ENCODE results near the gene PTTG2.

Gene PTTG2

DNA sequence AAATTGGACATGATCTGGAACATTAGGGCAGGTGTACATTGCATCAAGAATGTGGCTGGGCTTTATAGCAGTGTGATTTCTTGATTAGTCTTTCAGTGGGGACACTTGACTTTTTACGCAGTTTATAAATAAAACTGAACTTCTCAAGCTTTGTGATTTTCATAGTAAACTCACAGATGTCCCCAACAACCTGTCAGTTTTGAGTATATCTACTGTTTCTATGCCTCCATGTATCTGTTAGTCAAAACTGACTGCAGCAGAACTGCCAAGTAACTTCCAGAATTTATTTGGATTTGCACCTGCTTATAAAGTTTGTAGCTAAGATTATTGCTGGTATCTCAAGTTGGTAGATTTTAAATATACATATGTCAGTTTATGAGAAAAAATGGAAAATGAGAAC, 20.0 kb downstream of the PTTG2 start:
- TF ChIP-seq, protein P1, sequence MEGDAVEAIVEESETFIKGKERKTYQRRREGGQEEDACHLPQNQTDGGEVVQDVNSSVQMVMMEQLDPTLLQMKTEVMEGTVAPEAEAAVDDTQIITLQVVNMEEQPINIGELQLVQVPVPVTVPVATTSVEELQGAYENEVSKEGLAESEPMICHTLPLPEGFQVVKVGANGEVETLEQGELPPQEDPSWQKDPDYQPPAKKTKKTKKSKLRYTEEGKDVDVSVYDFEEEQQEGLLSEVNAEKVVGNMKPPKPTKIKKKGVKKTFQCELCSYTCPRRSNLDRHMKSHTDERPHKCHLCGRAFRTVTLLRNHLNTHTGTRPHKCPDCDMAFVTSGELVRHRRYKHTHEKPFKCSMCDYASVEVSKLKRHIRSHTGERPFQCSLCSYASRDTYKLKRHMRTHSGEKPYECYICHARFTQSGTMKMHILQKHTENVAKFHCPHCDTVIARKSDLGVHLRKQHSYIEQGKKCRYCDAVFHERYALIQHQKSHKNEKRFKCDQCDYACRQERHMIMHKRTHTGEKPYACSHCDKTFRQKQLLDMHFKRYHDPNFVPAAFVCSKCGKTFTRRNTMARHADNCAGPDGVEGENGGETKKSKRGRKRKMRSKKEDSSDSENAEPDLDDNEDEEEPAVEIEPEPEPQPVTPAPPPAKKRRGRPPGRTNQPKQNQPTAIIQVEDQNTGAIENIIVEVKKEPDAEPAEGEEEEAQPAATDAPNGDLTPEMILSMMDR (conservative IDR thresholded peaks at IDR 0.05): no peak
- no peak for TF ChIP-seq ZFX (IDR thresholded peaks at IDR 0.05)
- H3K27ac ChIP-seq: no peak overlapping the region; the same call in 1 of the 2 replicates

DNA sequence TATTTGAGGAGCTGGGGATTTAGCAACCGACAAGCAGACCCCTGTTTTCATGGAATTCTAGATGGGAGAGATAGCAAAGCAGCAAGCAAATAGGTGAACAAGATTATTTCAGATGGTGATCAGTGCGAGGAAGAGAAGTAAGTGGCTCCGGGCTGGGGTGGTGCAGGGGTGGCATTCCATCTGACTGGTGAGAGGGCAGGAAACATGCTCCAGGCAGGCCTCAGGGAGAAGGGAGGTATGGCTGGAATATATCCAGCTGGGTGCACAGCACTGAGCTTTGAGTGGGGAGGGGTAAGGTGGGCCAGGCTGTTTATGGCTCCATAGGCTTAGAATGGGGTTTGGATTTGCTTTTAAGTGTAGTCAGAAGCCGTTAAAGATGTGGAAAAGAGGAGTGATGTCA, 21.2 kb downstream of the PTTG2 start:
- no peak overlapping the region; the same call in 1 of the 2 replicates for H3K27ac ChIP-seq

DNA sequence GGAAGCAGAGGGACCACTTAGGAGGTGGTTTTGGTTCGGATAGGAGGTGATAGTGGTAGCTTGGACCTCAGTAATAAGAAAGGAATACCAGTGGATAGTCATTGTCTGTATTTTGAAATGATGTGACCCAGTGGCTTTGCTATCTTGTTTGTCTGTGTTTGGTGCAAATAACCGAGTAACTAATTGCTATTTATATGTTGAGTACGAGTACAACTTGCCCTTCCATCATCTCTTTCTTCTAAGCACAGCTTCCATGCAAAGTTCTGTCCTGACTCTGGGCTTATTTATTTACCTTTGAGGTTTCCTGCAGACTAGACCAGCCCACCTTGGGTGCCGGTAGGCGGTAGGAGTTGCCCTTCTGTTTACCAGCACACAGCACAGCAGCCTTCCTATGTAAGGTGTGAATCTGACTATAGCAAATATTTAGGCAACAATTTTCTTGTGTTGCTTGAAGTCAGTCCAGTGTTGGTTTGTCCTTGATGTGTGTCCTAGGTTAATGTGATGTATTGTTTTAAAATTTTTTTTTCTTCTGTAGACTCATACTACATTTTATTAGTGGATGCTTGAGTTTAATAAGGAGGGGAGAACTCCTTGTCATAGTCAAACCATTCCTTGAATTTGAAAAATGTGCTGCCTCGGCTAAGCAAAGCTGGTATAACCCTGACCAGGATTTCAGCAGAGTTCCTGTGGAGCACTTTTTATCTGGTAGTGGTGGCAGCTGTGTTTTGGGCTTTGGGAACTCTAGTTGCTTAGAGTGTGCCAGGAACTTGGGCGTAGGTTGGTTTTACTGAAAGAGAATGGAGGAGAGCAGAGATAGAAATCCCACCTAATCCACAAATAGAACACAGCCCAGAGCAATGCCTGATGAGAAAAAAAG, 21.9 kb downstream of the PTTG2 start:
- TF ChIP-seq, protein P1 (conservative IDR thresholded peaks at IDR 0.05): no peak
- no peak for TF ChIP-seq ZFX (IDR thresholded peaks at IDR 0.05)
- no peak overlapping the region; the same call in 1 of the 2 replicates for H3K27ac ChIP-seq

More for the DNA sequence above, 21.2 kb downstream of the PTTG2 start:
- TF ChIP-seq ZFX (IDR thresholded peaks at IDR 0.05): no peak
- TF ChIP-seq, protein P1 (conservative IDR thresholded peaks at IDR 0.05): no peak

DNA sequence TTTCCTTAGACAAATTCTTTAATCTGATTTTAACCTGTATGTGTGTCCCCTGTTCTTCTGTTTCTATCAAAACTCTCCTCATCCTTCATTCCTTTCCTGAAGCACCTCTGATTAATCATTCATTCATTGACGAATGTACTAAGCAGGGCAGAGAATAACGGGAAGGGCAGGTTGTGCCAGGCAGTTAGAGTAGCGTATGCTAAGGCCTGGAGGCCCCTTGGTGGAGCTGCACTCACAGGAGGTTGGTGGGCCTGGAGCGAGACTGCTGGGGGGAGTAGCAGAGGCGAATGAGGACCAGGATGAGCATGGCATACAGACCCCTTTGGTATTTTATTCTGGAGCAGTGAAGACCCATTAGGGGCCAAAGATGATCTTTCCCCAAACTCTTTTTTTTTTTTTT, 22.5 kb downstream of the PTTG2 start:
- TF ChIP-seq, protein P1 (conservative IDR thresholded peaks at IDR 0.05): no peak
- TF ChIP-seq ZFX (IDR thresholded peaks at IDR 0.05): no peak
- H3K27ac ChIP-seq: no peak overlapping the region

DNA sequence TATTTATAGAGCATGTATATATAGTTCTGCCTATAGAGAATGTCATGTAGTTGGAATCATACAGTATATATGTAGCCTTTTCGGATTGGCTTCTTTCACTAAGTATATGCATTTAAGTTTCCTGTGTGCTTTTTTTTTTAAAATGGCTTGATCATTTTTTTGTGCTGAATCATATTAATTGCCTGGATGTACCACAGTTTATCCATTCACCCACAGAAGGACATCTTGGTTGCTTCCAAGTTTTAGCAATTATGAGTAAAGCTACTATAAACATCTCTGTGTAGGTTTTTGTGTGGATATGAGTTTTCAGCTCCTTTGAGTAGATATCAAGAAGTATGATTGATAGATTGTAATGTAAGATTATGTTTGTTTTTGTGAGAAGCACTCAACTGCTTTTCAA, 23.8 kb downstream of the PTTG2 start:
- H3K27ac ChIP-seq: no peak overlapping the region
- TF ChIP-seq ZFX (IDR thresholded peaks at IDR 0.05): no peak
- TF ChIP-seq, protein P1 (conservative IDR thresholded peaks at IDR 0.05): no peak

DNA sequence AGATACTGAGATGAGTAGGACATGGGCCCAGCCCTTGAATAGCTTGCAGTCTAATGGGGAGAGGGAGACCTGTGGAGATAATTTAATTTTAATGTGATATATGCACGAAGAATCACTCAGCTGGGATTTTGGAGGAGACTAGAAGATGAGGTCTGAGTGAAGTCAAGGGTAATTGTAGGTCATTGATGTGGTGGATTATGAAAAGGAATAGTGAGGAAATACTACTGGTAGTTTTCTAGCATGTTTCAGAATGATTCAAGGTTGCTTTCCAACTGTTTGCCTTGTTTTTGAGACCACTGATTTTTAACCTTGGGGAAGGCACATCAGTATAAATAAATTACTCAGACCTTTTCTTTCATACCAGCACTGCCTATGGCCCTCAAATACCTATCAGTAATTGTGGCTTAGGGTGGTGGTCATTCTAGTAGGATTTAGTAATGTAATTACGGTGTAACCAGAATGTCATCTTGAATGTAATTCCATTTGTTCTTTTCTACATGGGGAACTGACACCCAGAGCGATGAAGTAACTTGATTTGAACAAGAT, 25.6 kb downstream of the PTTG2 start:
- TF ChIP-seq, protein P1 (conservative IDR thresholded peaks at IDR 0.05): no peak
- no peak for TF ChIP-seq ZFX (IDR thresholded peaks at IDR 0.05)
- H3K27ac ChIP-seq: no peak overlapping the region

DNA sequence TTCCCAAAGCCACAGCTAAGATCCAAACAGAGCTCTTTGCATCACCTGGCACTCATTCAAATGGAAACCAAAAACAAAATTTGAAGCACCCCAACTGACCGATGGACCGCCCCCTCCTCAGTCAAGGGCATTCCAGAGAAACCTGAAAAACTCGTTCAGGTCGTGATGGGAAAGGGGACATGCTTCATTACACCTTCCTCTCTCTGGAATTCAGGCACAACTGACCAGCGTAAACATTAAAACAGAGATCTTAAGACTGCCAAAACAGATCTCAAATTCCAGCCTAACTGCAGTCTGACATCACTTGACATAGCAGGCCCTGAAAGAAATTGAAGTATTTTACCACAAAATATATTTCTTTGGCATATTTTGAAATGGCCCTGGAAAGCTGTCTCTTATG, 28.5 kb downstream of the PTTG2 start:
- TF ChIP-seq, protein P1 (conservative IDR thresholded peaks at IDR 0.05): no peak
- TF ChIP-seq ZFX (IDR thresholded peaks at IDR 0.05): no peak

More for the DNA sequence above, 28.5 kb downstream of the PTTG2 start:
- H3K27ac ChIP-seq: no peak overlapping the region

Measured in C4-2B (cell line).